ENCODE results near the gene NAIF1. TPM values are rescaled to one million over a fixed set of nuclear protein-coding genes. Genes with fewer than 3 reads are reported as not detected.
"Not testable (repeated sequence)": the region's sequence is repeated elsewhere in the genome, so short reads cannot be mapped to it uniquely, and the experiment has no call there.

Gene NAIF1
- polyA plus RNA-seq, 3 donors from 2014 or later, result 5.1 to 17.2 (median 10.5) TPM

GRCh38 chr9:128087262-128087661 lies 20.1 kb upstream of the NAIF1 start:
- Mint-ChIP-seq H3K4me3 (no peak overlapping the region), H3K4me1 (peaks cover 39 to 65% of the 10 kb centered on the region in 2 donors), H3K9me3 (no peaks in the 10 kb centered on the region), H3K27ac (peak overlapping the region in 3 of 6 donors; percentile 5 to 79 (median 15)), H3K36me3 (peaks cover 0 to 11% (median 4%) of the 10 kb centered on the region in 3 donors), H3K27me3 (ENCODE audit: low read depth in 3 of 3) (peaks cover 0 to 2% (median 0%) of the 10 kb centered on the region in 3 donors)
- DNase-seq, result no peak

GRCh38 chr9:128085943-128086342 lies 18.8 kb upstream of the NAIF1 start:
- Mint-ChIP-seq H3K4me1 (peaks cover 37 to 61% of the 10 kb centered on the region in 2 donors), H3K36me3 (peaks cover 0 to 11% (median 4%) of the 10 kb centered on the region in 3 donors), H3K9me3 (no peaks in the 10 kb centered on the region), H3K27me3 (ENCODE audit: low read depth in 3 of 3) (peaks cover 0 to 2% (median 0%) of the 10 kb centered on the region in 3 donors), H3K4me3 (peak overlapping the region in 1 of 5 donors; percentile 38), H3K27ac (peak overlapping the region in 3 of 6 donors; percentile 55 to 85 (median 56))
- no peak for DNase-seq

GRCh38 chr9:128084746-128085145 lies 17.6 kb upstream of the NAIF1 start:
- Mint-ChIP-seq H3K4me1 (peaks cover 35 to 59% of the 10 kb centered on the region in 2 donors), H3K27me3 (ENCODE audit: low read depth in 3 of 3) (peaks cover 0 to 2% (median 0%) of the 10 kb centered on the region in 3 donors)

GRCh38 chr9:128082151-128082550 lies 15.0 kb upstream of the NAIF1 start:
- Mint-ChIP-seq H3K36me3 (peaks cover 0 to 7% (median 4%) of the 10 kb centered on the region in 3 donors), H3K4me3 (no peak overlapping the region), H3K9me3 (no peaks in the 10 kb centered on the region), H3K27ac (peak overlapping the region; percentile 6 to 77 (median 45)), H3K4me1 (peaks cover 41 to 58% of the 10 kb centered on the region in 2 donors), H3K27me3 (ENCODE audit: low read depth in 3 of 3) (peaks cover 0 to 2% (median 0%) of the 10 kb centered on the region in 3 donors)
- no peak for DNase-seq

More at GRCh38 chr9:128084746-128085145, 17.6 kb upstream of the NAIF1 start:
- peaks cover 0 to 11% (median 4%) of the 10 kb centered on the region in 3 donors for H3K36me3 Mint-ChIP-seq
- DNase-seq, result no peak
- peak overlapping the region in 3 of 6 donors; percentile 2 to 31 (median 4) for H3K27ac Mint-ChIP-seq
- no peak overlapping the region for H3K4me3 Mint-ChIP-seq
- H3K9me3 Mint-ChIP-seq, result no peaks in the 10 kb centered on the region

GRCh38 chr9:128081056-128081455 lies 13.9 kb upstream of the NAIF1 start:
- H3K4me3 Mint-ChIP-seq, result no peak overlapping the region
- H3K4me1 Mint-ChIP-seq, result peaks cover 46 to 62% of the 10 kb centered on the region in 2 donors
- no peaks in the 10 kb centered on the region for H3K9me3 Mint-ChIP-seq
- peak overlapping the region; percentile 6 to 74 (median 32) for H3K27ac Mint-ChIP-seq
- no peak for DNase-seq
- peaks cover 0 to 2% (median 0%) of the 10 kb centered on the region in 3 donors for H3K27me3 Mint-ChIP-seq (ENCODE audit: low read depth in 3 of 3)
- peaks cover 0 to 7% (median 6%) of the 10 kb centered on the region in 3 donors for H3K36me3 Mint-ChIP-seq

- peaks cover 0 to 2% (median 0%) of the 10 kb centered on the region in 3 donors for H3K27me3 Mint-ChIP-seq (ENCODE audit: low read depth in 3 of 3)
- H3K4me1 Mint-ChIP-seq, result peaks cover 43 to 54% of the 10 kb centered on the region in 2 donors
- H3K36me3 Mint-ChIP-seq, result peaks cover 0 to 6% (median 5%) of the 10 kb centered on the region in 3 donors
- H3K27ac Mint-ChIP-seq, result no peak overlapping the region
- no peak for DNase-seq
- no peak overlapping the region for H3K4me3 Mint-ChIP-seq
- H3K9me3 Mint-ChIP-seq, result no peaks in the 10 kb centered on the region
Observed at GRCh38 chr9:128080206-128080605, 13.1 kb upstream of the NAIF1 start.

GRCh38 chr9:128078504-128079434 lies 11.6 kb upstream of the NAIF1 start:
- Mint-ChIP-seq H3K9me3 (no peaks in the 10 kb centered on the region), H3K27me3 (ENCODE audit: low read depth in 3 of 3) (no peaks in the 10 kb centered on the region), H3K27ac (peak overlapping the region in 4 of 6 donors; percentile 34 to 79 (median 58)), H3K4me3 (peak overlapping the region in 1 of 5 donors; percentile 14), H3K36me3 (peaks cover 0 to 3% (median 0%) of the 10 kb centered on the region in 3 donors), H3K4me1 (peaks cover 42 to 44% of the 10 kb centered on the region in 2 donors)
- DNase-seq, result no peak

DNA sequence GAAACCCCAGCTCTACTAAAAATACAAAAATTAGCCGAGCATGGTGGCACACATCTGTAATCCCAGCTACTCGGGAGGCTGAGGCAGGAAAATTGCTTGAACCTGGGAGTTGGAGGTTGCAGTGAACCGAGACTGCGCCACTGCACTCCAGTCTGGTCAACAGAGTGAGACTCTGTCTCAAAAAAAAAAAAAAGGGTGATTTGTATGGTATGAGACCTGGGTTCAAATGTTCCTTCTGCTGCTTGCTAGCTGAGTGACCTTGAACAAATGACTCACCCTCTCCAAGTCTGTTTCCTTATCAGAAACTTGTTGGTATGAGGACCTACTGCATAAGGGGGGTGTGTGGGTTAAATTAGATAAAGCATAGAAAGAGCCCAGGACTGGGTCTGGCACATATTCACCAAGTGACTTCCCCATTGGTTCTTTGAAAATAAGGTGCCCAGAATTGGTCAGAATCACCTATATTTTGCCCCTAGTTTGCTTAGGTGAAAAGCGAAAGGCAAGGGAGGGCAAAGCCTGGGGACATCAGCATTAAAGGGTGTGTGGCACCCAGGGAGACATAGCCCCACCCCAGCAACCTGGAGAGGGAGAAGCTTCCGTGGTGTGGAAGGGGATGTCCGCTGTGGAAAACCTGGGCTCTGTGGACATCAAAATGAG lies 10.9 kb upstream of the NAIF1 start:
- Mint-ChIP-seq H3K36me3 (peaks cover 0 to 3% (median 0%) of the 10 kb centered on the region in 3 donors), H3K4me1 (peaks cover 48 to 50% of the 10 kb centered on the region in 2 donors), H3K4me3 (no peak overlapping the region), H3K27me3 (ENCODE audit: low read depth in 3 of 3) (no peaks in the 10 kb centered on the region), H3K27ac (peak overlapping the region in 4 of 6 donors; percentile 32 to 64 (median 37)), H3K9me3 (no peaks in the 10 kb centered on the region)
- no peak for DNase-seq

- Mint-ChIP-seq H3K27ac (peak overlapping the region; percentile 64 to 96 (median 92)), H3K36me3 (peaks cover 0 to 3% (median 0%) of the 10 kb centered on the region in 3 donors), H3K9me3 (no peaks in the 10 kb centered on the region), H3K4me1 (peaks cover 61% of the 10 kb centered on the region in 2 donors), H3K4me3 (peak overlapping the region; percentile 21 to 89 (median 48)), H3K27me3 (ENCODE audit: low read depth in 3 of 3) (peaks cover 0 to under 1% (median 0%) of the 10 kb centered on the region in 3 donors)
- DNase-seq, result no peak
Observed at GRCh38 chr9:128073253-128073886, 6.2 kb upstream of the NAIF1 start.

- Mint-ChIP-seq H3K27ac (peak overlapping the region; percentile 89 to 96 (median 91)), H3K9me3 (no peaks in the 10 kb centered on the region), H3K36me3 (peaks cover 0 to 3% (median 0%) of the 10 kb centered on the region in 3 donors), H3K4me3 (peak overlapping the region; percentile 81 to 90 (median 84)), H3K27me3 (ENCODE audit: low read depth in 3 of 3) (peaks cover 0 to 2% (median 0%) of the 10 kb centered on the region in 3 donors), H3K4me1 (peaks cover 53% of the 10 kb centered on the region in 2 donors)
- DNase-seq, result peak; percentile 40 to 44 (median 42)
Observed at GRCh38 chr9:128072144-128073021, 5.3 kb upstream of the NAIF1 start.

DNA sequence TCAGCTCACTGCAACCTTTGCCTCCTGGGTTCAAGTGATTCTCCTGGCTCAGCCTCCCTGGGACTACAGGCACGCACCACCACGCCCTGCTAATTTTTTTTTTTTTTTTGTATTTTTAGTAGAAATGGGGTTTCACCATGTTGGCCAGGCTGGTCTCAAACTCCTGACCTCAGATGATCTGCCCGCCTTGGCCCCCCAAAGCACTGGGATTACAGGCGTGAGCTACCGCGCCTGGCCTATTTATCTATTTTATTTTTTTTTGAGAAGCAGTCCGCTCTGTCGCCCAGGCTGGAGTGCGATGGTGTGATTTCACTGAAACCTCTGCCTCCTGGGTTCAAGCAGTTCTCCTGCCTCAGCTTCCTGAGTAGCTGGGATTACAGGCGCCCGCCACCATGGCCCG lies 4.4 kb upstream of the NAIF1 start:
- H3K4me3 Mint-ChIP-seq, result peak overlapping the region; percentile 81 to 90 (median 84)
- peaks cover 45 to 47% of the 10 kb centered on the region in 2 donors for H3K4me1 Mint-ChIP-seq
- H3K27ac Mint-ChIP-seq, result peak overlapping the region; percentile 89 to 96 (median 91)
- not testable (repeated sequence) for DNase-seq; H3K9me3 Mint-ChIP-seq; H3K36me3 Mint-ChIP-seq; H3K27me3 Mint-ChIP-seq (ENCODE audit: low read depth in 3 of 3)

DNA sequence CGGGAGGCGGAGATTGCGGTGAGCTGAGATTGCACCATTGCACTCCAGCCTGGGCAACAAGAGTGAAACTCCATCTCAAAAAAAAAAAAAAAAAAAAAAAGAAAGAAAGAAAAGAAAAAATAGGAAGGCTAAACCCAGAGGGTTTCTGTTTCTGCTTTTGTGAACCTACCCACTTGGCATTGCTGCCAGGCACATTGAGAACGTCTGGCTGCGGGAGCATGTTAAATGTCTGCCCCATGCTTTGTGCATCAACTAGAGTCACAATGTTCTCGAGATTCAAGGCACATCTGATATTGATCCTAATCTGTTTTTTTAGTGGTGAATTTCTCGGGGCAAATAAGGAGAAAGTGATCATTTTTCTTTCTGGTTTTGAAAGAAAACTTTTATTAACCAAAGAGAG lies 3.8 kb upstream of the NAIF1 start:
- H3K27me3 Mint-ChIP-seq (ENCODE audit: low read depth in 3 of 3), result peaks cover 0 to 3% (median 0%) of the 10 kb centered on the region in 3 donors
- H3K36me3 Mint-ChIP-seq, result no peaks in the 10 kb centered on the region
- no peak for DNase-seq
- H3K4me3 Mint-ChIP-seq, result peak overlapping the region; percentile 38 to 90 (median 81)
- no peaks in the 10 kb centered on the region for H3K9me3 Mint-ChIP-seq
- peaks cover 50 to 52% of the 10 kb centered on the region in 2 donors for H3K4me1 Mint-ChIP-seq
- H3K27ac Mint-ChIP-seq, result peak overlapping the region; percentile 77 to 91 (median 82)

Measured in immature natural killer cell (primary cell).